Epidermal melanocyte (primary cell): ENCODE measurements around the gene PRXL2C.
"Not testable (repeated sequence)": the region's sequence is repeated elsewhere in the genome, so short reads cannot be mapped to it uniquely, and the experiment has no call there.

ENCODE experiments used
- DNase-seq: peaks from one replicate; pipeline ENCODE4 v3.0.0; 2011; ENCODE audit warnings: low spot score; ENCODE audit not compliant: insufficient read length

The PRXL2C gene

DNA sequence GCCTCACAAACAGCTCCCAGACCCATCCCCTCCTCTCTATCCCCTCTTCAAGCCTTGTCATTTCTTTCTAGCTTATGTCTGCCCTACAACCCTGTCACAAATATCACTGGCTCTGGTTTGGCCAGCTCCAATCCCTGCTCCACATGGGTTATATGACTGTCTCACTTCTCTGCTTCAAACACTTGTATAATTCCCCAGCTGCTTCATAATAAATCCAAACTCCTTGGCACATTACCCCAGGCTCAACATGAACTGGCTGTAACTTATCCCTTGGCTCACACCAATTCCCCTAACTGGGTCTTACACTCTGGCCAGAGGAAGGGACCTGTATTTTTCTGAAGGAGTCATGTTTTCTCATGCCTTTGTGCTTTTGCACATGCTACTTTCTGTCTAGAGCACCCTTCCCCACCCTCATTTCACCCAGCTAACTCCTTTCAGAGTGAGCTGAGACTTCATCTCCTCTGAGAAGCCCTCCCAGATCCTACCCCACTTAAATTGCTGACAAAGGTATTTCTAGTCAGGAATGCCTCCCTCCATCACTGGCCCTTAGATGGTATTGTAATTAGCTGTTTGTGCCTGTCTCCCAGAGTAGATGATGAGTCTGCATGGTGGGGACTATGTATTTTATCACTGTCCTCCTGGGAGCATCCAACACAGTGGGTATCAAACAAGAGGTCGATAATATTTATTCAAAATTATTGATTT lies 5.3 kb downstream of the PRXL2C start:
- DNase-seq, result no peak

DNA sequence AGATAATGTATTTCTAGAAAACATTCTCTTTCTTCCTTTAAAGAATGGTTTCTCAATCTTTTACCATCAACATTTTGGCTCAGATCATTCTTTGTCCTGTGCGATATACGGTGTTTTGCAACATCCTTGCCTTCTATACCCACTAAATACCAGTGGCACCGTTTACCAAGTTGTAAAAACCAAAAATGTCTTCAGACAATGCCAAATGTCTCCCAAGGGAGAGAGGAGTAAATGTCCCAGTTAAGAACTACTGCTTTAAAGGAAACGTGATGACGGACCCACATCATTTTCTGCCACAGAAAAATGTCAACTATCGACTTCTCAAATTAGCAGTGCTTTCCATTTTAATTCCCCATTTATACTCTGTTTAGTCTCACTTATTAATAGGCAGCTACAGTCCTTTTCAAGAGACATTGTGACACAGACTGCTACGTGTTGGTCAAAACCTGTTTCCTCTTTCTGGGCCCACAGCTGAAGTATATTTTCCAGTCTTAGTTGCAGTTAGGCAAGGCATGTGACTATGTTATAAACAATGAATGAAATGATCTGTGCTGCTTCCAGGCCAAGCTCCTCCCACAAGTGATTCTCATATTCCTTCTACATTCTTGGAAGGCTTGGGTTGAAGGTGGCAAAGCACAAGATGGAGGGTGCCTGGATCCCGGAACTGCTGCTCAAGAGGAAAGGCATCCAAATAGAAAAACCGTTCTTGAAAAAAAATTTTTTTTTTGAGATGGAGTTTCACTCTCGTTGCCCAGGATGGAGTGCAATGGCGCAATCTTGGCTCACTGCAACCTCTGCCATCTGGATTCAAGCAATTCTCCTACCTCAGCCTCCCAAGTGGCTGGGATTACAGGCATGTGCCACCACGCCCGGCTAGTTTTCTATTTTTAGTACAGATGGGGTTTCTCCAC lies 8.8 kb downstream of the PRXL2C start:
- no peak for DNase-seq

DNA sequence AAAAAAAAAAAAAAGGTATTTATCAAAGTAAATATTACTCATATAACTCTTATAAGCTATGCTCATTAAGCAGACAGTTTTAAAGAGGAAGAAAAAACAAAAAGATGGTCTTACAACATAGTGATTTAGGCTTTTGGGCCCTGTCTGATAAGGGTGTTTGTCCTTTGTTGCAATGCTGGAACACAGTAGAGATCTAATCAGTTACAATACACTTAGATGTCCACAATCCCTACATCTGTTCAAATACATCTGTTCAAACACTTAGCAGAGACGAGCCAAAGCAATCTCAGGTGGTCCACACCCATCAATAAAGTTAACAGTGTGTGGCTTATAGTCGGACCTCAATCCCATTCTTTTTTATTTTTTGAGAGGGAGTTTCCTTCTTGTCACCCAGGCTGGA lies 11.0 kb downstream of the PRXL2C start:
- no peak for DNase-seq

DNA sequence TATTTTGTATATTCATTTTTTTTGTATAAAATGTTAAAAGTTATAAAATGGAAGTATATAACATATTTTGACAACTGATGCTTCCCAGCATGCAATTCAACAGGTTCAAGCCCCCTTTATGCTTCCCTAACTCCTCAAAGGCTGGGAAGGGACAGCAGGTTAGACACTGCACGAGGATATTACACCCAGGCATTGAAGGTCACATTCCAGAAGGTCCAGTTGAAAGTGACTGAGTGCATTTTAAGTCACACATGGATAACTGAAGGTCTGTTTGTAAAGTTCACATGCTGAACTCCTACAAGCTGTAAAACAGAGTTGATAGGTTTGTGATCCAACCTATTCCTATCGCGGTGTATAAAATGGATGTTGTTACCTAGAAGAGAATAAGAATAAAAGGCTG lies 13.6 kb downstream of the PRXL2C start:
- no peak for DNase-seq

DNA sequence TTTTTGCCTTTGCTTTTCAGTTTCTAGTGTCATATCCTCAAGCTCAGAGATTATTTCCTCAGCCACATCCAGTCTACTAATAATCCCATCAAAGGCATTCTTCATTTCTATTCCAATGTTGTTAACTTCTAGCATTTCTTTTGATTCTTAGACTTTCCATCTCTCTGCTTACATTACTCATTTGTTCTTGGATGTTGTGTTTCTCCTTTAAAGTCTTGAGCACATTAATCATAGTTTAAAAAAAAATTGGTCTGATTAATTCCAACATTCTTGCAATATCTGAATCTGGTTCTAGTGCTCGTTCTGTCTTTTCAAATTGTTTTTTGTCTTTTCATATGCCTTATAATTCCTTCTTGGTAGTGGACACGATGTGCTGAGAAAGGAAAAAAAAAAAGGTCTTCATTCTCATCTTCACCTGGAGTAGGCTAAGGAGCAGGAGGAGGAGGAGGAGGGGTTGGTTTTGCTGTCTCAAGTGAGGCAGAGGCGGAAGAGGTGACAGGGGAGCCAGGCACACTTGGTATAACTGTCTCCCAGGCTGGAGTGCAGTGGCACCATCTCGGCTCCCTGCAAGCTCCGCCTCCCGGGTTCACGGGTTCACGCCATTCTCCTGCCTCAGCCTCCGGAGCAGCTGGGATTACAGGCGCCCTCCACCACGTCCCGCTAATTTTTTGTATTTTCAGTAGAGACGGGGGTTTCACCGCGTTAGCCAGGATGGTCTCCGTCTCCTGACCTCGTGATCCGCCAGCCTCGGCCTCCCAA lies 16.3 kb downstream of the PRXL2C start:
- no peak for DNase-seq

DNA sequence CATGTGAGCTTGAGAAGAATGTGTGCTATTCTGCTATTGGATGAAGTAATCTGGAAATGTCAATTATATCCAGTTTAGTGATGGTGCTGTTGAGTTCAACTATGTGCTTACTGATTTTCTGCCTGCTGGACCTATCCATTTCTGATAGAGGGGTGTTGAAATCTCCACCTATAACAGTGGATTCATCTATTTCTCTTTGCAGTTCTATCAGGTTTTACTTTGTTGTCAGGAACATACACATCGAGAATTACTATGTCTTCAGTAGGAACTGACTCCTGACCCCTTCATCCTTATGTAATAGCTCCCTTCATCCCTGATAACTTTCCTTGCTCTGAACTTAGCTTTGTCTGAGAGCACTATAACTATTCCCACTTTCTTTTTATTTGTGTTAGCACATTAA lies 18.7 kb downstream of the PRXL2C start:
- no peak for DNase-seq

DNA sequence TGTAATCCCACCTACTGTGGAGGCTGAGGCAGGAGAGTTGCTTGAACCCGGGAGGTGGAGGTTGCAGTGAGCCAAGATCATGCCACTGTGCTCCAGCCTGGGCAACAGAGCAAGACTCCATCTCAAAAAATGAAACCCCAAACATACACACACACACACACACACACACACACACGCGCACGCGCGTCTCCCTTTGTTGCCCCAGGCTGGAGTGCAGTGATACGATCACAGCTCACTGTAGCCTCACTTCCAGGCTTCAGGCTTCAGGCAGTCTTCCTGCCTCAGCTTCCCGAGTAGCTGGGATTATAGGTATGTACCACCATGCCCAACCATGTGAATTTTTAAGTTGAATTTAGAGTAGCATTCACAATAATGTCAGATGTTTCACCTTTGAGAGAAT lies 21.5 kb downstream of the PRXL2C start:
- DNase-seq, result not testable (repeated sequence)

DNA sequence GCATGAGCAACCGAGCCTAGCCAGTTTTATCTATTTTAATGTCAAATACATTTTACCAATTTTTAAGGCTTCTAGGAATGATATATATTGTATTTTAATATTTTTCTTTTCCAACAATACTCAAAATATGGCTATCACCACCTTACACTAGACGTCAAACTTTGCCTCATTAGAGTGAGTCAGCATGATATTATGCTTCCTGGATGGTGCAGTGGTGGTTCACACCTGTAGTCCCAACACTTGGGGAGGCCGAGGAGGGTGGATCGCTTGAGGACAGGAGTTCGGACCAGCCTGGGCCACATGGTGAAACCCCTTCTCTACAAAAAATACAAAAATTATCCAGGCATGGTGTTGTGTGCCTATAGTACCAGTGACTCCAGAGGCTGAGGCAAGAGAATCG lies 28.2 kb downstream of the PRXL2C start:
- no peak for DNase-seq

DNA sequence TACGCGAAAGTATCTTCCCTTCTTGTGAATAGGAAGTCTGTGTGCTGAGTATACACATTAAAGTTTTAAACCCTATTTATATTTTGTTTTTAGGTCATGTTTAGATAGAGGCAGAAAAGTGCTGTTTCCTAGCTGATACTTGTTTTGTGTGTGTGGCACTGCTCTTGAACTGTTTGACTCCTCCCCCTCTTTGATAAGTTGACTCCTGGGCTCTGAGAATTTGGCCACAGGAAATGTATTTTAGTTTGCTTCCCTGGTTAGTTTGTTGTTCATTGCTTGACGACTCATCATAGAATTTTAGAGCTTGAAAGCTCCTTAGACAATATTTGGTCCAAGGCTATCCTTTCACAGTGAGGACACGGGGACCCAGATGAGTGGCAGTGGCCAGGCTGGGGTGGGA lies 33.5 kb downstream of the PRXL2C start:
- no peak for DNase-seq

DNA sequence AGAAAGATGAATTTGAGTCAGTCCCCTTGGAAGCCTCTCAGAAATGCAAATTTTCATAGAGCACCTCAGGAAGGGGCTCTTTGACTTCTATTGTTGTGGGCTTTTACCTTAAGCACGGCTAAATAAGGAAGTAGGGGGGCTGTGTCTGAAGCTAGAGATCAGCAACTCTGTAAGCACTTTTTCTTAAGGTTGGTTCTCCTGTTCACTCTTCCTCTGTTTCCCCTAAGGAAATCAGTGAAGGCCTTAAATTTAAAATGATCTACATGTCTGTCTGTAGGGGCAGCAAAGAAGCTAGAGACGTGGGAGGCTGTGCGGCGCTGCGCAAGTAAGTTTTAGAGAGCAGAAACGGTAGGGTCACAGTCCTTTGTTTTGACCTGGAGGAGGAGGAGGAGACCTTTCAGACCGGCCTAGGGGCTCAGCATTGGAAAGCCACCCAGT lies 34.3 kb downstream of the PRXL2C start:
- no peak for DNase-seq

DNA sequence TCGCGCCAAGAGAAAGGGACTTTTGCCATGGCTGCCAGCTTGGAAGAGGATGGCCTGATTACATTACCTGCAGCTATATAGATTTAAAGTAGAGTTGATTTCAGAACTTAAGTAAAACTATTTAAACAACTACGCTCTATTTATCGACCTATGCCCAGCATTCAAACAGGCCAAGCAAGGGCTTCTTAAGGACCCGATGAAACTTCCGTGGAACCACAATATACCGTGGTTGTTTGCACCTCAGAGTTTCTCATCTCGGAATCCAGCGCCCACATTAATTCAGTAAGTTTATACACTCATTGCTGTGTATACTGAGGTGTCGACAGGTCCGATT lies 35.0 kb downstream of the PRXL2C start:
- no peak for DNase-seq

DNA sequence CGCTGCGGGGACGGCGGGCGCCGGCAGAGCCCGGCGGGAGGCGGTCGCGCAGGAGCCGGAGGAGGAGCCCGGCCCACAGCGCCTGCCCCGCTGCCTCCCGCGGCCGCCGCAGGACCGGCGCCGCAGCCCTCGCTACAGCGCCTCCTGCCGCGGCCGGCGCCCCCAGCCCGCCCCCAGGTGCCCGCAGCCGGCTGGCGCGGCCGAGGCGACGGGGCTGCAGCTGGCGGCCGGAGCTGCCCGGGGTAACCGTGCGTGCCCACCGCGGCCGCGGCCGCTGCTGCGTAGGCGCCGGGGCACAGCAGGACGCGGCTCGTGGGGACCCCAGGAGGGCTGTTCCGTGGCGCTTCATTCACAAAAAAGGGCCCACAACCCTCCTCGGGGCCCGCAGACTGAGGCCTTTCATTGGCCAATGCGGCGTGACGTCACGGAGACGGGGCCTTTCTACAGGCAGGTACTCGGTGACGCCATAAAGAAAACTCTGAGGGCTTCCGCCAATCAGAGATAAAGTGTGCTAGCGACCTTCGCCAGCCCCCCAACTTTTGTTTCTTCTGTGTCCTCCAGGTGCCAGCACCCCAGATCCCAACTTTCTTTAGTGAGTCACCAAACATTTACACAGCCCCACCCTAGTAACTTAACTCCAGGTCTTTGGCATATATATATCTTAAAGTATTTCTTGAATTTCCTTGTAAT lies 35.5 kb downstream of the PRXL2C start, which contains the start of gene CDC14B:
Gene CDC14B, minus strand, starts transcription at position 353 of the 690 bp plus-strand sequence. CDS start 465 bp downstream, outside the sequence.
- peak; percentile 79 for DNase-seq

DNA sequence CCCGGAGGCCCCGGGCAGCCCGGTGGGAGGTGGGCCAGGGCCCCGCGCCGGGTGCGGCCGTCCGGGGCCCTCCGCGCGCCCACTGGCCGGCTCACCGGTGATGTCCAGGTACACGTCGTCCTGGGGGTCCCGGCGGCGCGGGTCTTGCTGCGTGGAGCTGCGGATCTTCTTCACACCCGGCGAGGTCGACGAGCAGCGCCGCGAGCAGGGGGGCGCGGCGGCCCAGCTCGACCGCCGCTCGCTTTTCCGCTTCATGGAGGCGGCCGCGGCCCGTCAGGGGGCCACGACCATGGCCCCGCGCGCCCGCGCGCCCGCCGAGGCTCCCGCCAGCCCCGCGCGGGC lies 36.0 kb downstream of the PRXL2C start:
- DNase-seq, result no peak

DNA sequence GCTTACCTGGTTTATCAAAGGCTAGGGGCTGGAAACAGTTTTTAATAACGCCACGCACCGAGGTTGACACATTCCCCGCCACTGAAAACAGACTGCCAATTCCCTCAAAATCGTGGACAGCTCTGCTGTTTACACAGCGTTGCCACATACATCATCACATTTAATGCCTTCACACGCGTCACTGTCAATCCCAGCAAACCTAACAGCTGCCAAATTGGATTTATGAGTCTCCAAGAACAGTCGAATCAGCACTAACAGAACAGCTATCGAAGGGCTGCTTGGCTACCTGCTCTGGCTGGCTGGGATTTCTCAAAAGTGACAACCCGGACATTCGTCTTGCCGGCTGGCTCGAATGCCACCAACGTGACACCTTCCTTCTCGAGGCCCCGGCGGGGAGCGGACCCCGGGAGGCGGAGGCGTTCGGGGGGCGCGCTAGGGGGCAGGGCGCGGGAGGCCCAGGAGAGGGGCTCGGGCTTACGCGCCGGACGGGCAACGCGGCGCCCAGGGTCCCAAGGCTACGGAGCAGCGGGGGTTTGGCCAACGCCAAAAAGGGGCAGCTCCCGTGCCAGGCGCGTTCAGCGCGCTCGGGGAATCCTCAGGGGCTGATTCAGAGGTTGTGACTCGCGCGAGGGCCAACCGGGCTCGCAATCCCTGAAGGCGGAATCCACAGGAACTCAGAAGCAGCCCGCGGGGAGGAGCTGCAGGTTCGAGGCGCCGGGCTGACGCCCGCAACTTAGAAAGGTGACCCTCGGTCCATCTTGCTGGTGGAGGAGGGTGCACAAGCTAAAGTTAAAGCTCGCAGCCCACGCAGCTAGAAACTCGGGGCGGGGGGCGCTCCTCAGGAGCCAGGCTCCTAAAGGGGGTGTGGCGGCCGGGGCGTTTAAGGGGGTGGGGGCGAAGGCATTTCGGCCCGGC lies 36.7 kb downstream of the PRXL2C start:
- no peak for DNase-seq

DNA sequence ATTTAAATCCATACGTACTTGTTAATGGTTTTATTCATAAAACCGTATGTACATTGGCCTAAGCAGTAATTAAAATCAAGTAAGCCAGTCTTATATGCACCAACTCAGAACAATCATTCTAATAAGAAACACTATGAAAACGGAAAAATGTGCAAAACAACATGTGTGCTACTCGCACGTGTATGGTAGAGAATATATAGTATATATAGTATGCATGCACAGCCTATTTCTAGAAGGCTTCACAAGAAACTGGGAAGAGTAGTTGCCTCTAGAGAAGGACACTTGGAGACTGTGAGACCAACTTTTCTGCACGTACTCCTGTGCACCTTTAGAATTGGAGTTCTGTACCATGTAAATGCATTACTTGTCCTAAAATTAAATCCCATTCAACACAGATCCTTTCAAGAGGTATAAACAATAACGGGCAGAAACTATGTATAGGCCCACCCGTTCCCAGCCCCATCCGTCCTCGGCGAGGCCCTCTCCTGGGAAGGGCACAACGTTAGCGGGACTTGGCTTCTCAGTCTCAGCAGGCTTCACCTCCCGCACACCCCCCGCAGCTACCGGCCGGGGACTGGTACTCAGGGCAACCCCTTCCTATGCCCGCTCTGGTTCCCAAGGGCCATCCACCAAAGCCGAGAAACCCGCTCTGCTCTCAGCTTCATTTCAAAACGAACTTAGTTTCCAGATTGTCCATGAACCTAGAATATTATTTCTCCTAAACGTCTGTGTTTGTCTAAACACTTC lies 37.5 kb downstream of the PRXL2C start:
- no peak for DNase-seq

DNA sequence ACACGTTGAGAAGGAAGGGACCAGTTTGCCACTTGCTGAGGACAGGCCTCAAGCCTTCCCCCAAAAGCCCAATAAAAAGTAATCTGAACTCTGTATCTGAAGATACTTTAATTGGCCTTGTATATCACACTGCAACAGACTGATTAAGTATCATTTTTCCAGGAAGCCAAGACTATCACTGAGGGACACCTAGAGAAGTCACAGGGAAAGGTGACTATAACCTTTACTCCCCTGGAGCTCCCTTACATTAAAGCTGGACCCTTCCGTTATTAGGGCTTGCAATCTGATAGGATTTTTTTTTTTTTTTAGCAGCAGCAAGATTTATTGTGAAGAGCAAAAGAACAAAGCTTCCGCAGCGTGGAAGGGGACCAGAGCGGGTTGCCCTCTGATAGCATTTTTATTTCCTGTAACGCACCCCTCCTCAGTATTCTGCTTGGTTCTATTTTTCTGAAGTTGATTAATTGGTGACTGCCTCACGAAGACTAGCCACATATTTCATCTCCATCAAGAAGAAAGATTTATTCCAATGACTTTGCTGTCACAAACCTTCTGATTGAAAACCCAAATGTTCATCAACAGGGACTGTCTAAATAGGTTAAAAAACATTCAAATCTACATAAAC lies 38.2 kb downstream of the PRXL2C start:
- DNase-seq, result no peak

DNA sequence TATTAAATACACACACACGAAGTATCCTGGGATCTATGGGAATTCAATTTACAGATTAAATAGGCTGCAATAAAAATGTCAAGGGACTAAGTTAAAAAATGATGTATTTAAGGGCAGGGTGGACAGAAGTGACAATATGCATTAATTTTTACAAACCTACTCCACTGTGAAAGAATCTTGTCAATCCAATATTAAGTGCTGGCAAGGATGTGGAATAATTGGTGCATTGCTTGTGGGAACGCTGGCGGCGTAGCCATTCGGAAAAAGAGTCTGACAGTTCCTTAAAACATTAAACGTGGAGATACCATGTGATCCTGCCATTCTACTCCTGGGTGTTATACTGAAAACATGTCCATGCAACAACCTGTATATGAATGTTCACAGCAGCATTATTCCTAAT lies 39.7 kb downstream of the PRXL2C start:
- DNase-seq, result no peak

DNA sequence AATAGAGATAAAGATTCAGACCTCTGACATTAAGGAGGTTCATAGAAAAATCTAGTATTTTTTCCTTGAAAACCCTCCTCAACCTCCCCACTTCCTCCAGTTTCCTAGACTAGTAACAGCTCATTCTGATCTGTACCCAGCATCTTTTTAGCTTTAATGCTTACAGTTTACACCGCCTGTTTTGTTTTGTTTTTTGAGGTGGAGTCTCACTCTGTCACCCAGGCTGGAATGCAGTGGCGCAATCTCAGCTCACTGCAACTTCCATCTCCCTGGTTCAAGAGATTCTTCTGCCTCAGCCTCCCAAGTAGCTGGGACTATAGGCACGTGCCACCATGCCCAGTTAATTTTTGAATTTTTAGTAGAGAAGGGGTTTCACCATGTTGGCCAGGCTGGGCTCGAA lies 40.5 kb downstream of the PRXL2C start:
- not testable (repeated sequence) for DNase-seq

DNA sequence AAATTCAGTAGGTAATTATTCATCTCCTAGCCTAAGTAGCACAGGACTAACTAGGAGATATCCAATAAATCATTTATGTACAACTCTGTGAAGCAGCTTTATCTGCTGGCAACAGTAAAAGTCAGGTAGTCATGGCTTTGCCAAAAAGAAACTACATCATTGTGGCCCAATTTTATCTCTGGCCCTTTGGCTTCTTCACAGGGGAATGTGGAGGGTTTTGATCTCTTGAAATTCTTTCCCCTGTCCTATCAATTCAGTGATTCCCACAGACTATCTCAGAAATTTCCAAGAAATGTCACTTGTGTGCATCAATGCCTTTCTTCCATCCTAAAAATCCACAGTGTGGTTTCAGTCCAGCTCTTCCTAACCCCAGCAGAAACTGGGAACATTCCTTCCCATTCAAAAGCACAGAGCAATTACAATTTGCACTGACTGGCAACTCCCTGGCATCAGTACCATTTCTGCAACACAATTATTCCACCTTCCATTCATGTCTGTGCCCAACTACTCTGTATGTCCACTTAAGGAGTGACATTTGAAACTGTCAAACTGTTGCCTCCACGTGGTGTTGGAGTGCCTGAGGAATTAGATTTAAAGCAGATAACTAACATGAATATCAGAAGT lies 42.0 kb downstream of the PRXL2C start:
- DNase-seq, result no peak
